ENCODE measurements around the gene GALNT12.

The GALNT12 gene, protein sequence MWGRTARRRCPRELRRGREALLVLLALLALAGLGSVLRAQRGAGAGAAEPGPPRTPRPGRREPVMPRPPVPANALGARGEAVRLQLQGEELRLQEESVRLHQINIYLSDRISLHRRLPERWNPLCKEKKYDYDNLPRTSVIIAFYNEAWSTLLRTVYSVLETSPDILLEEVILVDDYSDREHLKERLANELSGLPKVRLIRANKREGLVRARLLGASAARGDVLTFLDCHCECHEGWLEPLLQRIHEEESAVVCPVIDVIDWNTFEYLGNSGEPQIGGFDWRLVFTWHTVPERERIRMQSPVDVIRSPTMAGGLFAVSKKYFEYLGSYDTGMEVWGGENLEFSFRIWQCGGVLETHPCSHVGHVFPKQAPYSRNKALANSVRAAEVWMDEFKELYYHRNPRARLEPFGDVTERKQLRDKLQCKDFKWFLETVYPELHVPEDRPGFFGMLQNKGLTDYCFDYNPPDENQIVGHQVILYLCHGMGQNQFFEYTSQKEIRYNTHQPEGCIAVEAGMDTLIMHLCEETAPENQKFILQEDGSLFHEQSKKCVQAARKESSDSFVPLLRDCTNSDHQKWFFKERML

GRCh38 chr9:98807070-98807813 is at the start of gene GALNT12:
Gene GALNT12, plus strand, starts transcription at chr9:98807670. Its CDS starts 29 bp downstream, at chr9:98807699.
- DNase-seq, result no peak

GRCh38 chr9:98760231-98760630 is 47.2 kb upstream of the GALNT12 start:
- no peak for DNase-seq

DNA sequence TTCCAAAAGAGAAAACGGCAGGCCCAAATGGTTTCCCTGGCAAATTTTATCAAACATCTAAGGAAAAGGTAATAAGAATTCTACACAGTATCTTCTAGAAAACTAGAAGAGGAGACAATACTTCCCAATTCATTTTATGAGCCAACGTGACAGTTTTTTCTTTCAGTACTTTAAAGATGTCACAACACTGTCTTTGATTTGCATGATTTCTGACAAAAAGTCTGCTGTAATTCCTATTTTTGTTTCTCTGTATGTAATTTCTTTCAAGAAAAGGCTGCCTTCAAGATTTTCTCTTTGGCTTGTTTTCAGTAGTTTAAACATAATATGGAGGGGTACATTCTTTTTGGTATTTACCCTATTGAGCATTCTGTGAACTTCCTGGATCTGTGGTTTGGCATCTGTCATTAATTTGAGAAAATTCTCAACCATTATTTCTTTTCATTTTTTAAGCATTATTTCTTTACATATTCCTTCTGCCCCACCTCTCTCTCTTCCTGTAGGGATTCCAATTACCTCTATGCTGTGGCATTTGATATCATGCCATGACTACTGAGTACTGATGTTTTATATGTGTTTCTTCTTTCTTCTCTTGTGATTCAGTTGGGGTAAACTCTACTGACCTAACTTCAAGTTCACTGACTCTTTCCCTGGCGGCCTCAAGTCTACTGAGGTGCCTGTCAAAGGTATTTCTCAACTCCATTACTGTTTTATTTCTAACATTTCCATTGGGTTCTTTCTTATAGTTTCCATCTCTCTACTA is 43.3 kb upstream of the GALNT12 start:
- DNase-seq, result no peak

DNA sequence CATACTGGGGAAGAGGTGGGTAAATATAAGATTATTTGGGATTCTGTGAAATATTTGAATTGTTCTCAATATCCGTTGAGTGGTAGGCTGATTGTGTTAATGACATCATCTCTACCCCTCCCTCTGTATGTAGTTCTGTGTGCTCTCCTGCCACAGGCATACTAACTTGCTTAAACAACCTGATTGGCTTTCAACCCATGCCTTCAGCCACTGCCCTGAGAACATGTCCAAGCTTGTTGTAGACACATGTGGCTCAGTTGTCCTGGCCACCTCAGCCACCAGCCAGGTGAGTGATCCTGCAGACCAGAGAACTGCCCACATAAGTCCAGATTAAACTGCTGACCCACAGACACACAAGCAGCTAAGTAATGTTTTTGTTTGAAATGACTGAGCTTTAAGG is 42.2 kb upstream of the GALNT12 start:
- DNase-seq, result no peak

DNA sequence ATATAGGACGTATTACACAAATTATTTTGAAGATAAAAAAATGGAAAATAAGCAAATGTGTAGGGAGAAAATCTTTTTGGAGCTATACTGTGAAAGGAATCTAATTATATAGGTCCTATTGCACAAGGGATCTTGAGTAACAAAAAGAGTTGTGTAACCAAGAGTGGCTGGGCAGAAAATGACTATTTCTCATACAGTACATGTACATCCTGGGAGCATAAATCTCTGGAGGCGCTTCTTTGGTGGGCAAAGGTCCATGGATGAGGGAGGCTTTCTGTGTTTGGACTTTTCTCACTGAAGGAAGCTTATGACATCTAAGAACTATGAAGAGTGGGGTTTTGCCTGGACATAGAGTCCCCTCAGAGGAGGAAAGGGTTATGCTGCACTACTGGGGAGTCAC is 40.9 kb upstream of the GALNT12 start:
- no peak for DNase-seq

DNA sequence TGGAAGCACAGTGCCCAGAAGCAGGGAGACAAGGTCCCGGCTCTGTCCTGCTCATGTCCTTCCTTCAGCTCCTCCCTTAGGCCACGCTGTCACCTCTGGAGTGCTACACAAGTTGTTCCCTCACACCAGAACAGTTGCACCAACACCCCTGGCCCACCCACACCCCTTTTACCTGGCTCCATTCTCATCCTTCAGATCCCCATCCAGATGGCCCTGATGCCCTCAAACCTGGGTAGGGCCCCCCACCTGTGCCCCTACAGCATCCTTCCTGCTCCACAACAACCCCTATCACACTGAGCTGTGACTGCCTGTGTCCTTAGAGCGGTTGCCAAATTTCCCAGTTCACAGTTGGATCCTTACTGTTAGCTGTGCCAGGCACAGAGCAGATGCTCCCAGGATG is 40.3 kb upstream of the GALNT12 start:
- DNase-seq, result no peak

GRCh38 chr9:98767915-98768314 is 39.6 kb upstream of the GALNT12 start:
- no peak for DNase-seq

DNA sequence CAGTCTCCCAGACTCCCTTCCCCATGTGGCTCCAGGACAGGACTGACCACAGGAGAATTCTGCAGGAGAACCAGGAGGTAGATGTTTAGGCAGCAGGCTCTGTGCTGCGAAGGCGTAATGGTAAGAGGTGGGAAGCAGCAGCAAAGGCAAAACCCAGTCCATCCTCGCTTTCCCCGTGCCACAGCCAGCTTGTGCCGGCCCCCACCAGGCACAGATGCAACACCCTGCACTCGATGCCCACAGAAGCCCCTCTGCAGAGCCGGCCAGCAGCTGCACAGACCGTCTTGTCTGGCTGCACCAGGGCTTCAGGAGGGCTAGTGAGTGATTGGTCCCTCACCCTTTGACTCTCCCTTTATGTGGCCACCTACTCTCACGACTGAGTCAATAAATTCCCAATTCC is 39.1 kb upstream of the GALNT12 start:
- DNase-seq, result no peak

- DNase-seq, result no peak
Measured at GRCh38 chr9:98770717-98771116, 36.8 kb upstream of the GALNT12 start.

GRCh38 chr9:98771209-98771874 is 36.1 kb upstream of the GALNT12 start:
- DNase-seq, result no peak

DNA sequence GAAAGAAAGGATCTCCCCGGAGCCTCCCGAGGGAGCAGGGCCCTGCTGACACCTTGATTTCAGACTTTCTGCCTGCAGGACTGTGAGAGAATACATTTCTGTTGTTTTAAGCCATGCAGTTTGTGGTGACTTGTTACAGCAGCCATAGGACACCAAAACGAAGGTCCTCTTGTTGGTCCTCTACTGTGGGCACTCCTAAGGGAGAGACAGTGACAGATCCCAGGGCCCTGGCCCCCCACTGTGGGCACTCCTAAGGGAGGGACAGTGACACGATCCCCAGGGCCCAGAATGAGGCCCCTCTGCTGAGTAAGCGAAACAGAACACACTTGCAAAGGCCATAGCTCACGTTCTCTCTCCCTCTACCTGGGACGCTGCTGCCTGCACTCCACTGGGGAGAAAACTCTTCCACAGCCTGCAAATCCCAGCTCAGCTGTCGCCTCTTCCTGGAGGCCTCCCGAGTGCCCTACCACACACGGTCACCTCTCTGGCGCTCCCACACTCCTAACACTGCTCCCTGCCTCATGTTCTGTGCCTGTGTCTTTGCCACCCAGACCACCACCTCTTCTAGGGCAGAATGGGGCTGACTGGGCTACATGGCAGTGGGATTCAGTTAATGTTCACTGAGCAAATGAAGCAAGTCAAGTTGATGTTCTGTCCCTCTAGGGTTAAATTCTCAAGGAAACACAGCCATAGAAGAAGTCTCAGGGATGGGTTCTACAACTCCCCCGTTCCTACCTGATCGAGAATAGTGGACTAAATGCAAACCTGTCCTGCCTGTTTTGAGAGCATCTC is 34.9 kb upstream of the GALNT12 start:
- DNase-seq, result no peak

DNA sequence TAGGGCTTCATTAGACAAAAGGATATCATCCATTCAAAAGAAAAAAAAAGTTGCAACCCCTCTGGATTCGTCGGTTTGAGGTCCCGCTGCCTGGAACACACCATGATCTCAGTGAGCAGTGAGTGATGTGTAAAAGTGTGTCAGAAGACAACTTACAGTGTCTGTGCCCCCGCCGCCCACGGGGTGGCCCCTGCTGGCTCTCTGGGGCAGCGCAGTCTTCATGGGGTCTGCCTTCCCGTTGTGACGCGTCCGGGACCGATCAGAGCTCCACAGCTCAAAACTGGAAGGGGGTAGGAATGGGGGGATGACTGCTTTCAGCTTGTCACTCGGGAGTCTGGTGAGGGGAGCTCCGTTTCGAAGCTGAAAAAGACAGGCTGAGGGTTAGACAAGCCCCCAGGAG is 33.7 kb upstream of the GALNT12 start:
- DNase-seq, result no peak

GRCh38 chr9:98774746-98775145 is 32.7 kb upstream of the GALNT12 start:
- no peak for DNase-seq

GRCh38 chr9:98775831-98776441 is 31.5 kb upstream of the GALNT12 start:
- DNase-seq, result peak; percentile 28

- DNase-seq, result no peak
Measured at GRCh38 chr9:98777618-98778017, 29.9 kb upstream of the GALNT12 start.

- DNase-seq, result no peak
Measured at GRCh38 chr9:98778251-98778650, 29.2 kb upstream of the GALNT12 start.

GRCh38 chr9:98778711-98779530 is 28.5 kb upstream of the GALNT12 start:
- DNase-seq, result no peak

DNA sequence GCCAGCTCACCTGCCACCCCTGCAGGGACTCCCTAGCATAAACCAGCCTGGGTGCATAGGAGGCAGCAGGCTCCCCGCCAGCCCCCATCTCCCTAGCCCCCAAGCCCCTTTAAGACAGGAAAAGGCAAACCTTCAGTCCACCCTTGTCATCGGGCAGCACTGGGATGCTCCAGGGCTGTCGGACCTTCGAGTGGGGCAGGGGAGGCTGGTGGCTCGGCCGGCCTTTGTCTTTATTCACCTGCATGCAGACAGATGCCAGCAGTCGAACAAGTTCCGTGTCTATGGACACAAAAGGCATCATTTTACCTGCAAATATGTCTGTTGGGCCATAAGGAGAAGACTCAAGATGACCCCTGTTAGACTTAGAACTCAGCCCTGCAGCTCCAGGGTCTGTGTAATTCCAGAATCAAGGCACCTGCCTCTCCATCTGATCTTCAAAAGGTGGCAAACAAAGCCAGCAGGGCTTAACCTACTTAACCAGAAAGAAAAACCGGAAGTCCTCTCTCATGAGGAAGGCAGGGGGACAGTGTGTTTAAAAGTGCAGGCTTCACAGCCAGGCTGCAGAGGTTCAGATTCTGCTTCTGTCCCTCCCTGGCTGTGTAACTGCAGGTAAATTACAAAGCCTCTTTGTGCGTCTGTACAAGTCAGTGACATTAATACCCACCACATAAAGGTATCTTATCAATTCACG is 27.3 kb upstream of the GALNT12 start:
- no peak for DNase-seq

- no peak for DNase-seq
Measured at GRCh38 chr9:98781588-98782383, 25.7 kb upstream of the GALNT12 start.

Measured in NK-92 treated with Interleukin-12 subunit alpha and Interleukin-12 subunit beta, amount 100 ng/mL, for 24 hours (cell line).